GM12878 (cell line): ENCODE data around the gene SLC4A5.

ENCODE experiments used
- CHD2 ChIP-seq: IDR thresholded peaks from 2 replicates; pipeline ENCODE4 v1.6.1; 2011; ENCODE audit warnings: low read depth, low read length, improper control_type of control experiment, borderline replicate concordance
- CTCF ChIP-seq, 3 experiments: IDR thresholded peaks in 2 of 3; conservative IDR thresholded peaks in 1 of 3; 2 replicates each; pipeline ENCODE4 v1.5.1; 2011; ENCODE audit warnings: low read depth in 3 of 3, low read length in 3 of 3, mild to moderate bottlenecking in 3 of 3, control low read depth in 2 of 3, moderate library complexity in 2 of 3, inconsistent platforms in 1 of 3, mixed read lengths in 1 of 3; ENCODE audit not compliant: control insufficient read depth in 2 of 3, insufficient read depth in 1 of 3; ENCODE audit errors: extremely low read depth in 1 of 3
- GABPA ChIP-seq: IDR thresholded peaks from 2 replicates; pipeline ENCODE4 v1.6.1; 2014; ENCODE audit warnings: antibody characterized with exemption, low read depth, mild to moderate bottlenecking, inconsistent platforms
- POLR2A ChIP-seq: IDR thresholded peaks from 2 replicates; pipeline ENCODE4 v1.6.1; 2011; ENCODE audit warnings: low read depth, mild to moderate bottlenecking, low read length
- SREBF1 ChIP-seq: IDR thresholded peaks from 2 replicates; pipeline ENCODE4 v1.6.1; 2012; ENCODE audit warnings: mild to moderate bottlenecking, low read length

DNA sequence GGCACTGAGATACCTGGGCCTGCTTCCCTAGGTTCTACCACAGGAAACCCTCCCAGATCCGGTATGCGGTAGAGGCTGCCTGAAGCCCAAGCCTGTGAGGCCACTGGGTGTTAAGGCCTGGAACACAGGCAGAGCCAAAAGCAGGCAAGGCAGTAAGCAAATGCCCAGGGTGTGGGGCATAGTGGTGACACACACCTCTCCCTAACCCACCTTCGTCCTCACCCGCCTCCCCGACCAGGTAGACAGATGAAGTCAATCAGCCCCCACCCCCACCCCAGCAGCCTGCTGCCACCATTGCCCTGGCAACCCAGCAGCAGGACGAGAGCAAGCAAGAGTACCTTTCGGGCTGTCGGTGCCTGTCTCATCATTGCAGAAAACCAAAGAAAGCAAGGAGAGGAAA is 30.8 kb upstream of the SLC4A5 start:
- TF ChIP-seq CTCF (IDR thresholded peaks at IDR 0.05 in 2 of 3, conservative IDR thresholded peaks at IDR 0.05 in 1 of 3; ENCODE audit: control insufficient read depth in 2 of 3, extremely low read depth in 1 of 3, insufficient read depth in 1 of 3, low read depth in 3 of 3, low read length in 3 of 3) (no peak), CHD2 (no peak), GABPA (no peak), SREBF1 (no peak), POLR2A (no peak)
